HUDEP-2 (cell line): ENCODE data around the gene LSR.
"Not testable (repeated sequence)": the region's sequence is repeated elsewhere in the genome, so short reads cannot be mapped to it uniquely, and the experiment has no call there.

Experiments
- DNase-seq, 76 experiments: peaks; one replicate each; lab custom pipeline; 2025; ENCODE audit not compliant: unreplicated experiment in 76 of 76; lab: John Stamatoyannopoulos, UW

LSR gene

DNA sequence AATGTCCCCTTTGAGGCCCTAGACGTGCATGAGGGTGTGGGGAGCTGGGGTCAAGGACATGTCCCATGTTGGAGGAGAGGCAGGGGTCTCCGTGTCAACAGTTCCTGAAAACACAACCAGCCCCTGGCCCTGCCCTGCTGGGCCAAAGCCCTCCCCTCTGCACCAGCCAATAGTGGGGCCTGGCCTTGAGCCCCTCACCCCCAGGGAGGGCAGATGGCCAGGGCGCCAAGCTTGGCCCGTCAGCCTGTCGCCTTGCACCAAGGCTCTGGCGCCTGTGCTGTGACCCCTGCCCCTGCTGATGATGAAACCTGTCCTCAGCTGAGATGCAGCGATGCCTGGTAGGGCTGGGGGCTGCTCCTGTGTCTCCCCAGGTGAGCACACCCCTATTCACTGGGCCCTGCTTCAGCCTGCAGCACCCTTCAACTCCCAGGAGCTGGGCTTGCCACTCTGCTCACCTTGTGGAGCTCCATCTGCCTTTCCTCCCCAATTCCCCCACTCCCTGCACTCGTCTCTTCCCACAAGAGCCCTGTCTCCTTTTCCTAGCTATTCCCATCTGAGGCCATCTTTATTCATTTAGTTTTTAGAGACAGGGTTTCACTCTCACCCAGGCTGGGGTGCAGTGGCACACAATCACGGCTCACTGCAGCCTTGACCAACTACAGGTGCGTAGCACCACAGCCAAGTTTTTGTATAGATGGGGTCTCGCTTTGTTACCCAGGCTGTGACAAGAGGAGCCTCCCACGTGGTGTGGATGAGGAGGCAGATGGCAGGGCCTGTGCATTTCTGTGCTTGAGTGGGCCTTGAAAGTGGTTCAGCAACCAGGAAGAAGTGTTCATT lies 31.4 kb downstream of the LSR start:
- DNase-seq: no peak

DNA sequence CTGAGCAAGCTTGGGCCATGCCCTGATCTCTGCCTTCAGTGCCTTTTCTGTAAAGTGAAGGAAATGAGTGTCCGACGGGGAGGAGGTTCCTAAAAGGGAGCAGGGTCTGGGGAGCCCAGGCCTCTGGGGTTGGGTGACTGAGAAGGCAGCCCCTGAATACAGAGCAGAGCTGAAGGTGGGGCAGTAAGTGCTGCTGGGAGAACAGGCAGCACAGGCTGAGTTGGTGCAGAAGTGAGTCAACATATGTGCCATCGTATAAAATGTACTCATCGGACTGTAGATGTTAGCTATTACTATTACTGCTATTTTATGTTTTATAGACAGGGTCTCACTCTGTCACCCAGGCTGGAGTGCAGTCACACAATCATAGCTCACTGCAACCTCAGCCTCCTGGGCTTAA lies 32.5 kb downstream of the LSR start:
- DNase-seq: no peak

DNA sequence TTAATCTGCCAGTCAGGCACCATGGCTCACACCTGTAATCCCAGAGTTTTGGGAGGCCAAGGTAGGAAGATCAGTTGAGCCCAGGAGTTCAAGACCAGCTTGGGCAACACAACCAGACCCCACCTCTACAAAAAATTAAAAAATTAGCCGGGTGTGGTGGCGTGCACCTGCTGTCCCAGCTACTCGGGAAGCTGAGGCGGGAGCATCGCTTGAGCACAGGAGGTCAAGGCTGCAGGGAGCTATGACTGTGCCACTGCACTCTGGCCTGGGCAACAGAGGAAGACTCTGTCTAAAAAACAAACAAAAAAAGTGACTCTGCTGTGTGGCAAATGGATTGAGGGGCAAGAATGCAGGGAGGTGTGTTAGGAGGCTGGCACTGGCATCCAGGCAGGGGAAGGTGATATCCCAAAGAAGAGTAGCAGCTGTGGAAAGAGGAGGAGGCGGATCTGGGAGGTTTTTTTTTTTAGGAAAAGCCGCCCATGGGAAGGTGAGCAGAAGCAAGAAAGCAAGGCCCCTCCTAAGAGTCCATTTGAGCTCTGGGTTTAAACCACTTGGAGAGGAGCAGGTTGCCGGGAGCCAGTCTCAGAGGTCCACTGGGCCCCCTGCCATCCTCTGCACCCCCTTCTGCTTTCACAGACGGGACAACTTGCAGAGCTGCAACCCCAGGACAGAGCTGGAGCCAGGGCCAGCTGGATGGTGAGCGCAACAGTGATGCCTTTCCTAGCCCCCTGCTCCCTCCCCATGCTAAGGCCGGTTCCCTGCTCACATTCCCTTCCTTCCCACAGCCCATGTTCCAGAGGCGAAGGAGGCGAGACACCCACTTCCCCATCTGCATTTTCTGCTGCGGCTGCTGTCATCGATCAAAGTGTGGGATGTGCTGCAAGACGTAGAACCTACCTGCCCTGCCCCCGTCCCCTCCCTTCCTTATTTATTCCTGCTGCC lies 35.6 kb downstream of the LSR start:
- DNase-seq: no peak

DNA sequence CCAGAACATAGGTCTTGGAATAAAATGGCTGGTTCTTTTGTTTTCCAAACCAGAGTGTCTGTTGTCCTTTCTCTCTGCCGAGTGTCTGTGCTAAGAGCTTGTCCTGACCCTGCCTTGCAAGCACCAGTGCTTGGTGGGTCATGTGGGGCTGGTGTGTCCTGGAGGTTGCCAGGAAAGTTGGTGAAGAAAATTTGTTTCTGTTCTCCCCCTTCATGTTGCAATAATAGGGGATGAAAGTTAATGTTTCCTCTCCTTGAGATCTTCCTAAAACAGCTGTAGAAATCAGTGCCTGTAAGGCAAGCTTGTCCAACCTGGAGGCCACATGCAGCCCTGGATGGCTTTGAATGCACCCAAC lies 36.3 kb downstream of the LSR start:
- no peak for DNase-seq

DNA sequence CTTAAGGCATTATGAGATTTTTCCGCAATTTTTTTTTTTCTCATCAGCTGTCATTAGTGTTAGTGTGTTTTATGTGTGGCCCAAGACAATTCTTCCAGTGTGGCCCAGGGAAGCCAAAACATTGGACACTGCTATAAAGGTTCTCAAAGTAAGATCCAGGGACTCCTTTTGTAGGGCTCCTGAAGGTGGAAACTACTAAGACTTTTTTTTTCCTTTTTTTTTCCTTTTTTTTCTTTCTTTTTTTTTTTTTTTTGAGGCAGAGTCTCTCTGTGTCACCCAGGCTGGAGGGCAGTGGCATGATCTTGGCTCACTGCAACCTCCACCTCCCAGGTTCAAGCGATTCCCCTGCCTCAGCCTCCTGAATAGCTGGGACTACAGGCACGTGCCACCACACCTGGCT lies 36.7 kb downstream of the LSR start:
- not testable (repeated sequence) for DNase-seq

DNA sequence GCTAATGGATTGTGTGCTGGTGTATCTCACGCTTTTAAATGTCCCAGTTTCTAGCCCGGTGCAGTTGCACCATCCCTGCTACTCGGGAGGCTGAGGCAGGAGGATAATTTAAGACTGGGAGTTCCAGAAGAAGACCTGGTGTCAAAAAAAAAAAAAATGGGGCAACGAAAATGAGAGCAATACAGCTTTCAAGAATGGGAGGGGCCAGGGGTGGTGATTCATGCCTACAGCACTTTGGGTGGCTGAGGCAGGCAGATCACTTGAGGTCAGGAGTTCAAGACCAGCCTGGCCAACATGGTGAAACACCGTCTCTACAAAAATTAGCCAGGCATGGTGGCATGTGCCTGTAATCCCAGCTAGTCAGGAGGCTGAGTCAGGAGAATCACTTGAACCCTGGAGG lies 37.3 kb downstream of the LSR start:
- DNase-seq: not testable (repeated sequence)

DNA sequence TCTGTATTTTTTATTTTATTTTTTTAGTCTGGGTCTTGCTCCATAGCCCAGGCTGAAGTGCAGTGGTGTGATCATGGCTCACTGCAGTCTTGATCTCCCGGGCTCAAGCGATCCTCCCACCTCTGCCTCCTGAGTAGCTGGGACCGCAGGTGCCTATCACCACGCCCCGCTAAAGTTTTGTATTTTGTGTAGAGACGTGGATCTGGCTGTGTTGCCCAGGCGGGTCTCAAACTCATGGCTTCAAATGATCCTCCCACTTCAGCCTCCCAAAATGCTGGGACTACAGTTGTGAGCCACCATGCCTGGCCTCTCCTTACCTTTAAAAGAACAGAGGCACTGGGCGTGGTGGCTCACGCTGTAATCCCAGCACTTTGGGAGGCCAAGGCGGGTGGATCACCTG lies 38.9 kb downstream of the LSR start:
- DNase-seq: no peak

DNA sequence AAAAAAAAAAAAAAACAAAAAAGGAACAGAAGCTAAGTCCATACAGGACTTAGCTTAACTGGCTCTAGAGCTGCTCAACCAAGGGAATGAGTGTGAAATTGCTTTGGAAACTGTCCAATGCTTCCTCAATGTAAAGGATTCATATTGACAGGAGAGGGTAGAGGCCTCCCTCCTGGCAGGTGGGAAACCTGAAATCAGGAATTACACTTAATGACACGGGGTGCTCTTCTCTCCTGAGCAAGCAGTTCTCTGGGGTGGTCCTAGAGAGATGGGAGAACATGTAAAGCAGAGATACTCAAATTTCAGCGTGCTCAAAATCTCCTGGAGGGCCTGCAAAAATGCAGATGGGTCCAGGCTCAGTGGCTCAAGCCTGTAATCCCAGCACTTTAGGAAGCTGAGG lies 39.5 kb downstream of the LSR start:
- DNase-seq: no peak

DNA sequence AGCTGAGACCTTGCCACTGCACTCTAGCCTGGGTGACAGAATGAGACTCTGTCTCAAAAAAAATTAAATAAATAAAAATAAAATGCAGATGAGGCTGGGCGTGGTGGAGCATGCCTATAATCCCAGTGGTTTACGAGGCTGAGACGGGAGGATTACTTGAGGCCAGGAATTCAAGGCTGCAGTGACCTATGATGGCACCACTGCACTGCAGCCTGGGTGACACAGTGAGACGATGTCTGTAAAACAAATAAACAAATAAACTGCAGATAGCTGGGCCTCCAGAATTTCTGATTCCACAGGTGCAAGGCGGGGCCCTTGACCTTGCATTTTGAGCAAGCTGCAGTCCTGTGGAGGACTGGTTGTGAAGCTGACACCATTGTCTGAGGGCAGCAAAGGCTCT lies 40.1 kb downstream of the LSR start:
- no peak for DNase-seq

DNA sequence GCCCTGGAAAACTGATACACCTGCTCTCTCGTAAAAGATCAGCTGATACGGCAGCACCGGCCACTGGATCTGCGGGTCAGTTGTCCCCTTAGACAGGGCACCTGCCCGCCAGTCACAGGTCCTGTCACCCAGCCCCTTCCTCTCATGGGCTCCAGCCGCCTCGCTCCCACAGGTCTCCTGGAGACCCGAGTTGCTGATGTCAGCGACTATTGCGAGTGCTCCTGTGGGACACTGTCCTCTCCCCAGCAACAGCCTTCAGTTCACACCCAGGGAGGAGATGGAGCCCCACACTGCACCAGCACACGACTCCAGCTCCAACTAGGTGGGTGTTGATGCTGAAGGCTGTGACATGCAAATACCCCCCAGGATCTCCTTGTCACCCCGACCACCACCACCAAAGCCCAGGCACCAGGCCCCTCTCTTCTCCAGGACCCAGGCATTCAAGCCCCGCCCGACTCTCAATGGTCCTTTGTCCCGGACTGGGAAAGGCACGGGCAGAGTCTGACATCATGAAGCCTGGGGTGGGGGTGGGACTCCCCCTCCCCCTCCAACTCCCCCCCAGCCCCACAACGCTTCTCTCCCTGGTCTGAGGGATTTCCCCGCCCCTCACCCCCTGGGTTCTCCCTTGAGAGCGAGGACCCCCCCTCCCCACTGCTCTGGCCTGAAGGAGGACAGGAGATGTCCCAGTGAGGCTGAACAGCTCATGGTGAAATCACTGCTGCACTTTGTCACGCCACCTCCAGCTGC lies 41.8 kb downstream of the LSR start:
- DNase-seq: no peak

DNA sequence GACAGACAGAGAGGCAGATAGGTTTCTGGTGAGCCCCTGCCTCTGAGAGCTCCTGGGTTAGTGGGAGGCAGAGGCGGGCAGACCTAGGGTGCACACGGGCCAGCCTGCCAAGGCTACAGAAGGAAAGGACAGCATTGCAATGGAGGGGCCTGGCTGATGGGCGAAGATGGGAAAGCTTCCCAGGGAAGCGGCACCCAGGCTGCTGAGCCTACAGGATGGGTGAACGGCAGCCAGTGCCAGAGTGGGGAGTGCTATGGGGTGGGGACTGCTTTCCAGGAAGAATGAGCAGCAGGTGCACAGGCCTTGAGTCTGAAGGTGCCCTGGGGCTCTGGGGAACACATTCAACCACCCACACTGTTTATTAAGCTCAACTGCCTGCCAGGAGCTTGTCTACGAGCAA lies 42.5 kb downstream of the LSR start:
- DNase-seq: no peak

DNA sequence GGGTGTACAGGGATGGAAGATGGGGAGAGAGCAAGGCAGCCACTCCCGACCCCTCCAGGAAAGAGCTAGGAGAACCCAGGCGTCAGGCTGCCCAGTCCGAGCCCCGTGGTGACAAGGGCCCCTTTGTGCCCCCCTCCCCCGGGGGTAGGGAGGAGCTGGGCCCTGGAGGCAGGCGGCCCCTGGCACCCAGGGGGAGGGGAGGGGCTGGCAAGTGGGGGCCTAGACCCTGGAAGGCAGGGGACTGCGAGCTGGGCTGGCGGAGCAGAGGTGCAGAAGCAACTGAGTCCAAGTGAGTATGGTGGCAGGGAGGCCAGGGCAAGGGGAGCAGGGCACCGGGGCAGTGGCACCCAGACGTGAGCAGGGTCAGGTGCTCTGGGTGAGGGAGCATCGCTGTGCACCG lies 43.1 kb downstream of the LSR start, which contains the start of gene MAG:
TSS of gene MAG (plus strand) at position 246 of the 400 bp plus-strand sequence. CDS start 3,248 bp downstream, outside the sequence.
- DNase-seq: no peak

DNA sequence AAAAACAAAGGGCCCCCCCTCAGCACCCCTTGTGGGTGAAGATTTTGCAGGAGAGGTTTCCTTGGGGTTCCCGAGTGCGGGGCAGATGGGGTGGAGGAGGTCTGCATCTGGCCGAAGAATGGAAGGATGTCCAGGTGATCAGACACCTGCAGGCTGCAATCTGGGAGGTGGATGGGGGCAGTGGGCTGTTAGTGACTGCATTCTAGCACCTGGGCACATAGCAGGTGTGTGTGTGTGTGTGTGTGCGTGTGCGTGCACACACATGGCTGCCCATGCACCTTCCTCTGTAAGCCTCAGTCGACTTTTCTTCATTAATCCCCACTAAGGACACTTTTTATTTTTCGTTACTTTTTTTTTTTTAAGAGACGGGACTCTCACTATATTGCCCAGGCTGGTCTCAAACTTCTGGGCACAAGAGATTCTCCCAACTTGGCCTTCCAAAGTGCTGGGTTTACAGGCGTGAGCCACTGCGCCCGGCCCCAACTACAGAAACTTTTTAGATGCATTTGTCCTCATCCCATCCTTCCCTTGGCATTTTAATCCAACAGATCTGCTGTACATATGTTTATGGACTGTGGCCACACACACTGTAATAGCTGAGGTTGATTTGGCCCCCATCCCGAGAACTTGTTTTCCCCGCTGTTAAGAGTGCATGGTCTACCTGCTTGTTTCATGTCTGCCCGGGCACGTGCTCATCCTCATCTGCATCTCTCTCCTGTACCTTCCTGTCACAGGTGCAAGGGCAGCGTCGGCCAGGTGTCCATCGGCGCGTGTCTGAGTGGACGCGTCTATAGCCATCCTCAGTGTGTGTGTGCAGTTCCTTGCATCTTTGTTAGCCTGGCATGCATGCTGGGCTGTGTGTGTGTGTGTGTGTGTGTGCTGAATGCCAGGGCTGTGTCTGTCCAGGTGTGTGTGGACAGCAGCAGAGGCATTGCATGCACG lies 43.9 kb downstream of the LSR start:
- DNase-seq: no peak

DNA sequence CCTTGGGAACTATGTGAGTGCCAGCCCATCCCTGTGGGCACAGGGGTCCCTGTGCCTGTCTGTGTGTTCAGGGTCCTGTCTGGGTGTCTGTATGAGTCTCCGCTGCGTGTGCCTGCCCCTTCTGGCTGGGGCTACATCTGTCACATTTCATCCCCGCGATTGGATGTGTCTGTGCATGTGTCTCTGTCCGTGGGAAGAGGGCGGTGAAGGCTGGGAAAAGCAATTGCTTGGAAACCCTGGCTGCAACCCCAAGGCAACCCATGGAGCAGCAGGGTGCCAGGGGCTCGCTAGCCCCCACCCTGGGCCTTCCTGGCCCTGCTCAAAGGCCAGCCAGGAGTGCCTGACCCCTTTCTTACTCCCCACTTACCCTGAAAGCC lies 44.5 kb downstream of the LSR start:
- DNase-seq: no peak

DNA sequence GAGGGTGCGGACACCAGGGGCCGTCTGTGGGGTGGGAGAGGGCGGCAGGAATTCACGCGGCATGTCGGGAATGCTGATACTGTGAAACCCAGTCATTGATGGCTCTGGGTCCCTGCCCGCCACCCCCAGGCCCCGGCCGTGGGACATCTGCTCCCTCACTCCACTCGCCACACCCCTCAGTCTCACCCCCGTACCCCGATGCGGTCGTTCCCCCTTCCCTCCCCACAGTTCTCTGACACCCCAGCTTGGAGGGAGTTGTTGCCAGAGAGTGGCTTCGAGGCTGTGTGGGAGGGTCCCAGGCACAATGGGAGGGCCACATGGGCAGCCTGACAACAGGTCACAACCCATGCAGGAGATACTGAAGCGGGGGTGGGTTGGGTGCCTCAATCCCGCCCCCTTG lies 45.0 kb downstream of the LSR start:
- no peak for DNase-seq

DNA sequence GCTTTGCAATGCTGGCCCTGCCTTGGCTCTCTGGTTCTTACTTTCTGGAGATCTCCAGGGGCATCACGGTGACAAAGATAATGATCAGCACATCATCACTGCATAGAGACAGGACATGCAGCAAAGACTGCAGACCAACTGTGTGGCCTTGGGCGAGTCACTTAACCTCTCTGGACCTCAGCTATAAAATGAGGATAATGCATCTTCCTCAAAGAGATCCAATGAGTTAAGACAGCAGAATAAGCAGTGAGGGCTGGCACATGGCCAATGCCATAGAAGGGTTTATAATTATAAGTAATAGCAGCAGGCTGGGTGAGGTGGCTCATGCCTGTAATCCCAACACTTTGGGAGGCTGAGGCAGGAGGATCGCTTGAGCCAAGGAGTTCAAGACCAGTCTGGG lies 45.5 kb downstream of the LSR start:
- no peak for DNase-seq

DNA sequence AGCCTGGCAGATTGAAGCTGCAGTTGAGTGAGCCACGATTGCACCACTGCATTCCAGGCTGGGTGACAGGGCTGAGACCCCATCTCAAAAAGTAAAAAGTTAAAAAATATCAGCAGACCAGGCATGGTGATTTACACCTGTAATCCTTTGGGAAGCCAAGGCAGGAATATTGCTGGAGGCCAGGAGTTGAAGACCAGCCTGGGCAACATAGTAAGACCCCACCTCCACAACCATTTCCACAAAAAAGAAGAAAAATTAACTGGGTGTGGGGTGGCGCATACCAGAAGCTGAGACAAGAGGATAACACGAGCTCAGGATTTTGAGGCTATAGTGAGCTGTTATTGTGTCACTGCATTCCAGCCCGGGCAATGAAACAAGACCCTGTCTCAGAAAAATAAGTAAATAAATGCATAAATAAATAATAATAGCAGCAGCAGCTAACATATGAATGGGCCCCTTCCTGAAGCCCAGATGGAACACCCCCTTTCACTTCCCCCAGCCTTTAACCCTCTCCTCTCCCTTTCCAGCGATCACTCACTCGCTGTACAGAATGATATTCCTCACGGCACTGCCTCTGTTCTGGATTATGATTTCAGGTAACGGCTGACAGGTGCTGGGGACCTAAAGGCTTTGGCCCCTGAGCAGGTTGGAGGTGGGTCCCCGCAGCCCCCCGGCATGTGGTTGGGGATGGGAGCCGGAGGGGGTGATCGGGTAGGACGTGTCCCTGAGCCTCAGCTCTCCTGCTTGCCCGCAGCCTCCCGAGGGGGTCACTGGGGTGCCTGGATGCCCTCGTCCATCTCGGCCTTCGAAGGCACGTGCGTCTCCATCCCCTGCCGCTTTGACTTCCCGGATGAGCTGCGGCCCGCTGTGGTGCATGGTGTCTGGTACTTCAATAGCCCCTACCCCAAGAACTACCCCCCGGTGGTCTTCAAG lies 46.3 kb downstream of the LSR start:
- no peak for DNase-seq

DNA sequence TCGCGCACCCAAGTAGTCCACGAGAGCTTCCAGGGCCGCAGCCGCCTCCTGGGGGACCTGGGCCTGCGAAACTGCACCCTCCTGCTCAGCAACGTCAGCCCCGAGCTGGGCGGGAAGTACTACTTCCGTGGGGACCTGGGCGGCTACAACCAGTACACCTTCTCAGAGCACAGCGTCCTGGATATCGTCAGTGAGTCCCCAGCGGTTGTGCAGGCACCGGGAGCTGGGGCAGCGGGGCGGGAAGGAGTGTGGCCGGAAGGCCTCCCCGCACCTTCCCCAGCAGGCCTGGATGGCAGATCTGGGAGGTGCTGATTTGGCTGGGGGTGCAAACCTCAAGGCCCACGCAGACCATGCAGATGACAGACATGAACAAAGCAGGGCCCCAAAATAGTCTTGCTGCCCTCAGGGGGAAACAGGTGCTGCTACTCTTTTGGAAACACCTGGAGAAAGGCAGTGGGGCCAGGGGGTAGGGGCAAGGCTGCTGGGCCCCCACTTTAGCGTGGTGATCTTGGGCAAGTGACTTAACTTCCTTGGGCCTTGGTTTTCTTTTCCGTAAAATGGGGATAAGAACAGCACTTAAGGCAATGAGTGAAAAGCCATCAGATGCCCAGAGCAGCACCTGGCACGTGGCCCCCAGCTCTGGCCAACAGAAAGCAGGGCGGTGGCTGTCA lies 47.1 kb downstream of the LSR start:
- DNase-seq: peak in 3 of 76 experiments; percentile 9 to 17 (median 11)
